Activated T-cell treated with anti-CD3 and anti-CD28 coated beads for 4 hours (primary cell): ENCODE measurements around the gene MAPK9.

Experiments
- DNase-seq: peaks from one replicate; pipeline ENCODE4 v3.0.0-alpha.2; 2020

The MAPK9 gene

GRCh38 chr5:180291943-180292831 lies at the start of gene MAPK9:
MAPK9 (minus strand) TSS chr5:180292083; CDS start chr5:180280561, 11,522 bp downstream.
- peak; percentile 75 for DNase-seq

GRCh38 chr5:180341595-180341994 lies 49.7 kb upstream of the MAPK9 start:
- DNase-seq = no peak

GRCh38 chr5:180340856-180341255 lies 49.0 kb upstream of the MAPK9 start:
- DNase-seq = no peak

GRCh38 chr5:180339583-180340183 lies 47.8 kb upstream of the MAPK9 start:
- no peak for DNase-seq

- no peak for DNase-seq
Measured at GRCh38 chr5:180338001-180338707, 46.3 kb upstream of the MAPK9 start.

- no peak for DNase-seq
Measured at GRCh38 chr5:180336234-180337020, 44.5 kb upstream of the MAPK9 start.

GRCh38 chr5:180335614-180336233 lies 43.8 kb upstream of the MAPK9 start:
- no peak for DNase-seq

GRCh38 chr5:180334751-180335613 lies 43.1 kb upstream of the MAPK9 start:
- DNase-seq = no peak

GRCh38 chr5:180334176-180334575 lies 42.3 kb upstream of the MAPK9 start:
- DNase-seq = no peak

GRCh38 chr5:180333661-180334060 lies 41.8 kb upstream of the MAPK9 start:
- DNase-seq = no peak

GRCh38 chr5:180332861-180333260 lies 41.0 kb upstream of the MAPK9 start:
- DNase-seq = no peak

- no peak for DNase-seq
Measured at GRCh38 chr5:180332051-180332517, 40.2 kb upstream of the MAPK9 start.

- no peak for DNase-seq
Measured at GRCh38 chr5:180331647-180331950, 39.7 kb upstream of the MAPK9 start.

- DNase-seq = no peak
Measured at GRCh38 chr5:180330810-180331646, 39.1 kb upstream of the MAPK9 start.

- no peak for DNase-seq
Measured at GRCh38 chr5:180330270-180330648, 38.4 kb upstream of the MAPK9 start.

- DNase-seq = no peak
Measured at GRCh38 chr5:180329606-180330269, 37.9 kb upstream of the MAPK9 start.

GRCh38 chr5:180329138-180329435 lies 37.2 kb upstream of the MAPK9 start:
- no peak for DNase-seq

GRCh38 chr5:180328296-180329137 lies 36.6 kb upstream of the MAPK9 start:
- peak; percentile 71 for DNase-seq

- no peak for DNase-seq
Measured at GRCh38 chr5:180326989-180327565, 35.2 kb upstream of the MAPK9 start.
